Stromal cell of bone marrow (primary cell): Measurements from ENCODE around the gene TSPYL2.

Experiments used
- DNase-seq: peaks from one replicate; pipeline ENCODE4 v3.0.0-alpha.2; 2012; ENCODE audit warnings: low read depth

The TSPYL2 gene

GRCh38 chrX:53080628-53081580 is 1.3 kb upstream of the TSPYL2 start:
- no peak for DNase-seq

GRCh38 chrX:53082773-53083616 is 828 bp downstream of the TSPYL2 start:
- DNase-seq = no peak

- no peak for DNase-seq
These were observed 1.9 kb downstream of the TSPYL2 start for GRCh38 chrX:53084043-53084570.

GRCh38 chrX:53084863-53085262 is 2.7 kb downstream of the TSPYL2 start:
- DNase-seq = no peak

DNA sequence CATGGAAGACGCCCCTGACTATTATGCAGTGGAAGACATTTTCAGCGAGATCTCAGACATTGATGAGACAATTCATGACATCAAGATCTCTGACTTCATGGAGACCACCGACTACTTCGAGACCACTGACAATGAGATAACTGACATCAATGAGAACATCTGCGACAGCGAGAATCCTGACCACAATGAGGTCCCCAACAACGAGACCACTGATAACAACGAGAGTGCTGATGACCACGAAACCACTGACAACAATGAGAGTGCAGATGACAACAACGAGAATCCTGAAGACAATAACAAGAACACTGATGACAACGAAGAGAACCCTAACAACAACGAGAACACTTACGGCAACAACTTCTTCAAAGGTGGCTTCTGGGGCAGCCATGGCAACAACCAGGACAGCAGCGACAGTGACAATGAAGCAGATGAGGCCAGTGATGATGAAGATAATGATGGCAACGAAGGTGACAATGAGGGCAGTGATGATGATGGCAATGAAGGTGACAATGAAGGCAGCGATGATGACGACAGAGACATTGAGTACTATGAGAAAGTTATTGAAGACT is 3.6 kb downstream of the TSPYL2 start:
- no peak for DNase-seq

DNA sequence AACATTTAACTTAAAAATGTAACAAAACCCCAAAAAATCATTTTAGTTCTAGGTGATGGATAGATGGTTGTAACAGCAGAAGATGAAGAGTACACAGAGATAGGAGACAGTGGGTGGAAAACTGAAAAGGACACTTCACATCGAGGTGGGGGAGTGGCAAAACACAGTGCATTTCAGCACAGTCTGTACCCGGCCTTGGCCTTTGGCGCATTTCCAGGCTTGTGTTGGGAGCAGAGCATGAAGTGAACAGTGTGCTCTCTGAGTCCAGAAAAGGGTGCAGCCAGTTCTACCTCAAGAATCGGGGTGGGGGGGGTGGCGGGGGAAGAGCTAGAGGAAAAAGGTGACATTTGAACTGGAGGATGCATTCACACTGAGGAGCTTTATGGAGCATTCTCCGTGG is 4.3 kb downstream of the TSPYL2 start:
- DNase-seq = no peak

GRCh38 chrX:53087388-53087831 is 5.2 kb downstream of the TSPYL2 start:
- DNase-seq = no peak

DNA sequence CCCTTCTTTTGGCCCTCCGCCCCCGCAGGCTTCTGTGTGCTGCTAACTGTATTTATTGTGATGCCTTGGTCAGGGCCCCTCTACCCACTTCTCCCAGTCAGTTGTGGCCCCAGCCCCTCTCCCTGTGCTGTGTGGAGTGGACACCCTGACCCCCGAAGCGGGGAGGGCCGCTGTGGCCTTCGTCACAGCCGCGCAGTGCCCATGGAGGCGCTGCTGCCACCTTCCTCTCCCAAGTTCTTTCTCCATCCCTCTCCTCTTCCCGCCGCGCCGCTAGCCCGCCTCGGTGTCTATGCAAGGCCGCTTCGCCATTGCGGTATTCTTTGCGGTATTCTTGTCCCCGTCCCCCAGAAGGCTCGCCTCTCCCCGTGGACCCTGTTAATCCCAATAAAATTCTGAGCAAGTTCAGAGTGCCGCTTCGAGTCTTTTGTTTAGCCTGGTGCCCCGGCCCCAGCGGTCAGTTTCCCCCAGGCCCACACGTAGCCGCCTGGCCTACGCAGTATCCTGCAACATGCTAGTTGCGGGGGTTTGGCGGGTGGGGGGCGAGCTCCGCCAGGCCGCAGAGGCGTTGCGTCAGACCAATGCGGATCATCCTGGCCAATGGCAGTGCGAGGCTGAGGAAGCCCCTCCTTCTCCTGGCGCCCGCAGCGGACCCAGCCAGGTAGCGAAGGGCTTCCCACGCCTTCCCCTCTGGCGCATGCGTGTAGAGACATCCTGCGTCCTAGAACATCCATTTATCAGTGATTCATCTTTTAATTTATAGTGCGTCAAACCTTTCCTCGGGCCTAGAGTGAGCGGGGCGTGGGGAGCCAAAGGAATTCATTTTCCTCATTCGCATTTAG is 6.2 kb downstream of the TSPYL2 start:
- DNase-seq = peak; percentile 52

DNA sequence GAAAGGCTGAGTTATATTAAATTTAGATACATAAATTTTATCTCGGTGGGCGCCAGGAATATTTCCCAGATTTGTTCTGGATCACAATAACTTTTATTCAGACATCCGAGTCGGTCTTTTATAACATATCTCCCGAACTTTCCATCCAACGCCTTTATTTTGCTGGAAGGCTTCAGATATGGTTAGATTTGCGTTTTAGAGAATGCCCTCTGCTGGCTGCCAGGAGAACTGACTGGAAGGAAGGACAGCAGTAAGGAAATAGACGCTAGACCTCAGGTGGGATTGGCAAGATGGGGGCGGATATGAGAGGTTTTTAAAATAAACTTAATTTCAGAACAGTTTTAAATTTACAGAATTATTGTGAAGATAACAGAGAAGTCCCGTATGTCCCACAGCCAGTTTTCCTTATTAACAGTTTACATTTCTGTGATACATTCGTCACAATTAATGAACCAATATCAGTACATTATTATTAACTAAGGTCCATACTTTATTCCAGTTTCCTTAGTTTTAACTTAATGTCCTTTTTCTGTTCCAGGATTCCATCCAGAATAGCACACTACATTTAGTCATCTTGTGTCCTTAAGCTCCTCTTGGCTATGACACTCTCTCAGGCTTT is 7.2 kb downstream of the TSPYL2 start:
- DNase-seq = peak; percentile 50

DNA sequence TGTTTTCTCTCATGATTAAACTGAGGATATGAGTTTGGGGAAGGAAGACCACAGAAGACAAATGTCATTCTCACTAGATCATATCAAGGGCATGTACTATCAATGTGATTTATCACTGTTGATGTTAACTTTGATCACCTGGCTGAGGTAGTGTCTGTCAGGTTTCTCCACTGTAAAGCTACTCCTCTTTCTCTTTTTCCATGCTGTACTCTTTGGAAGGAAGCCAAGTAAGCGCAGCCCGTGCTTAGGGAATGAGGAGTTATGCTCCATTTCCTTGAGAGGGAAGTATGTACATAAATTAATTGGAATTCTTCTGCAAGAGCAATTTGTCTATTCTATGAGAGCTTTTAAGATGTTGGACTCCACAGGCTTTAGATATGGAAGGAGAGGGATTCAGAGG is 7.8 kb downstream of the TSPYL2 start:
- no peak for DNase-seq

- DNase-seq = no peak
These were observed 9.2 kb downstream of the TSPYL2 start for GRCh38 chrX:53091354-53091753.

DNA sequence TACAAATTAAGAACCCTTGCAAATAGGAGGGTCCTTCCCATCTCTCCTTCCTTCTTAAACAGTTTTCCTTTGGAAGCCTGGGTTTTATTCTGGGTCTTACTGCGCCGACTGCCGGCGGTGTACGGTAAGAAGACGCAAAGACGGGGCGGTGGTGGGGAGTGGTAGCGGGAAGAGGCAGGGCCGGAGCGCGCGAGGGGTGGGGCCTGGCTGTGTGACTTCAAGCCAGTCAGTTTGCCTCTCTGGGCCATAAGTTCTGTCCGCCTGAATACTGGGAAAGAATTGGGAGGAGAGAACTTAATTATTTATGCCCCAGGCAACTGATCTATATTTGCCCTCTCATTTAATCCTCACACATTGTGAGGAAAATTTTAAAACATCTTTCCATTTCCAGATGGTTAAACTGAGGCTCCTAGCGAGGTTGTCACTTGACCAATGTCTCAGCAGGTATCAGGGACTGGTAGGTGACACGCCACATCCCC is 11.0 kb downstream of the TSPYL2 start:
- peak; percentile 61 for DNase-seq

DNA sequence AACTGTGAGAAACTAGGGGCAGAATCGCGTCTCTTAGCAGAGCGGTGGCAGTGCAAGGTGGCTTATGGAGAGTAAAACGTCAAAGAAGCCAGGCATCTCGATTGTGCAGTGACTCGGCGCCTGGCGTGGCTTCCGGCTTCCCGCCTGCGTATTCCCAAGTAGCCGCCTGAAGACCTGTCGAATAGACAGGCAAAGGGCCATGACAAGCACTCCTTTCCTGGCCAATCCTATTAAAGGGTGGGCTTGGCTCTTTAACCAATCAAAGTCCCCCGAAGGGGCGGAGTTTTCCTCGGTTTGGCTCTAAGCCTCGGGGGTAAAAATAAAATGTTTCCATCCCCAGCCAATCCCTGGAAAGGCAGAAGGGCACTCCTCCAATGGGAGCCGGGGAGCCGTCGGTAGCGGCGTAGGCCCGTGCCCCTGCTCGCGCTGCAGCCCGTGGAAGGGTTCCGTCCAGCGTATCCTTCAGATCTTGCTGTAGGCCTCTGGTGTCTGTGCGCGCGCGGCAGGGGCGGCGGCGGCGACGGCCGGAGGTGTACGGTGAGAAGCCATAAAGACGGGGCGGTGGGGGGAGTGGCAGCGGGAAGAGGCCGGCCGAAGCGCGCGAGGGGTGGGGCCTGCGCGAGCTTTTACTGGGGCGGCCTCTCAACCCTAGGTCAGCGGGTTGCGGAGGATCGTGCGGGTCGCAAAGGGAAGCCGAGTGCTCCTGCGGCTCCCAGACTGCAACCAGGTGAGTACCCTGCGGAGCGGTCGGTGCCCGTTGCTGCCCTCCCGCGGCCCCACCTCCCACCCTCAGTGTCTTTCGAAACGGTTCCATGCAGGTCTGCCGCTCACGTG is 11.8 kb downstream of the TSPYL2 start, which contains the start of gene KANTR:
TSS of gene KANTR (plus strand) at position 395 of the 834 bp plus-strand sequence. CDS start 30,131 bp downstream, outside the sequence.
- DNase-seq = peak; percentile 90

GRCh38 chrX:53094582-53094905 is 12.4 kb downstream of the TSPYL2 start:
- no peak for DNase-seq

- DNase-seq = no peak
These were observed 13.6 kb downstream of the TSPYL2 start for GRCh38 chrX:53095796-53096195.

DNA sequence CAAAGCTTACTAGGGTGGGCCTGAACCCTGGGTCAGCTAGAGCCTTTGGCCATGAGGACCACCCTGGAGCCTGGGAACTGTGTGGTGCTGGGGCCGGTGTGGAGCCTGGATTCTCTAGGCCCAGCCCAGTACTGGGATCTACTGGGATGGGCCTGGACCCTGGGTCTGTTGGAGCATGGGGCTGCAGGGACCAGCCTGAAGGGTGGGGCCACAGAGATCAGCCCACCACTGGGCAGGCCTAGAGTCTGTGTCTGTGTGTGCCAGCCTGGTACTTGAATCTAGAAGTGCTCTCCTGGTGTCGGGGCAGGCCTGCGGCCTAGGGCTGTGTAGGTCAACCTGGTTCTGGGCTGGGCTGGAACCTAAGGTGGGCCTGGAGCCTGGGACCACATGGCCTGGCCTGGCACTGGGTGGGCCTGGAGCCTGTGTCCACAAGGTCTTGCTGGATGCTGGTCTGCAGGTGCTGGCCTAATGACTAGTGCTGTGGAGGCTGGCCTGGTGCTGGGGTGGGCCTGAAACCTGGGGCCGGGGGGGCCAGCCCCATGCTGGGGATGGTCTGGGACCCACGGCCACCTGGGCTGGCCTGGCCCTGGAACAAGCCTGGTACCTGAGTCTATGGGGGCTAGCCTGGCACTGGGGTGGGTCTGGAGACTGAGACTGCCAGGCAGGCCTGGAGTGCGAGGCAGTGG is 32.8 kb downstream of the TSPYL2 start:
- no peak for DNase-seq

GRCh38 chrX:53115550-53115874 is 33.3 kb downstream of the TSPYL2 start:
- no peak for DNase-seq

DNA sequence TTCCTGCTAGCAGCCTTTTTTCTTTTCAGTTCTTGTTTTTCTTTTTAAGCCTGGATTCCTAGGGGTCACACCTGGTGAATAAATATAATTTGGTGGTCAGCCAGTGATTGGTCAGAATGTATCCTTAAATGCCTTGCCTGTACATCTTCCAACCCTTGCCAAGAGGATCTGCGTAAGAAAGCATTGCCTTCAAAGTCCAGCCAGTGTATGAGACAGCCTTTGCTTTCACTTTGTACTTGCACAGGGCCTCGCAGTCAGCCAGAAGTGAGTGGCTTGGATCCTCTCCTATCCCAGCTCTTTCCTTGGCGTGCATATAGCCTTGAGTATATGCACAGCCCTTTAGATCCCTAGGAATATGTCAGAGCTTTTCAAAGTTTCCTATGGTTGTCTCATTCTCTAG is 33.9 kb downstream of the TSPYL2 start:
- DNase-seq = peak; percentile 60

DNA sequence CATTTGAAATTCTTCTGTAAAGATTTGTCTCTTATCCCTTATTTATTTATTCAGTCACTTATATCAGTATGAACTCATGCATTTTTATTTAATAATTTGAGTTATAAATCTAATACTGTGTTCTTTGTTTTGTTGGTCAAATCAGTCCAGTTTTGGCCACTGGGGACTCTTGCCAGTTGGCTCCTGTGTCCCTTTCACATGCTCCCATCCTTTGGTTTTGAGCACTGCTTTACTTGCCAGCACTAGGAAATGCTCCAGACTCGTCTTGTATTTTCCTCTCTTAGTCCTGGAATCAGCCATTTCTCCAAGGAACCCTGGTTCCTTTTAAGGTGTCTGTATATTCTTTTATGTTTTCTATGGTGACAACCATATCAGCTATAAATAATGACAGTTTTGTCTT is 39.8 kb downstream of the TSPYL2 start:
- no peak for DNase-seq
